ENCODE results near the gene RAB43.
"Not testable (repeated sequence)": the region's sequence is repeated elsewhere in the genome, so short reads cannot be mapped to it uniquely, and the experiment has no call there.

RAB43 gene

DNA sequence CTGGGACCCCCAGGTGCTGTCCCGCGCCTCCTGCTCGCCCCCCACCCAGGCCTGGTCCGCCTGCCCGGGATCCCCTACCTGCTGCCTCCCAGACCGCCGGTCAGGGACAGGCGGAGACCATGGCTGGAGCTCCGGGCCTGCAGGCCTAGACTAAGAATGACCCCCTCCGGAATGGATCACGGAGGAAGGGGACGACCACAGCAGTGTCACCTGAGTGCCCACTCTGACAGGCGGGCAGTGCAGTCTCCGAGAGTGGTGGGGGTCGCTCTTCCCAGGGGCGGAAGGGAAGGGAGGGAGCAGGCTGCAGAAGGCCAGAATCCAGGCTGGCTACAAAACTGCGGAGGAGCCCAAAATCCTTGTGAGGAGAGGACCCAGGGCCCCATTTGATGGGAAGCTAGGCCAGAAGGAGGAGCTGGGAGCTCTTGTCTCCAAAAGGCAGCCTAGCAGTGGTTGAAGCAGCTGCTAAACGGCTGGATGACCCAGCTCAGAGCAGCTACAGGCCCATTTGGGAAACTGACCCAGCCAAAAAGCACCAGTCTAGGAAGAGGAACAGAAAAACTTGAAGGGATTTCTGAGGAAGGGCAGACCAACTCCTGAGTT, 908 bp upstream of the RAB43 start:
- DNase-seq (ENCODE audit: low read depth, low spot score): no peak

DNA sequence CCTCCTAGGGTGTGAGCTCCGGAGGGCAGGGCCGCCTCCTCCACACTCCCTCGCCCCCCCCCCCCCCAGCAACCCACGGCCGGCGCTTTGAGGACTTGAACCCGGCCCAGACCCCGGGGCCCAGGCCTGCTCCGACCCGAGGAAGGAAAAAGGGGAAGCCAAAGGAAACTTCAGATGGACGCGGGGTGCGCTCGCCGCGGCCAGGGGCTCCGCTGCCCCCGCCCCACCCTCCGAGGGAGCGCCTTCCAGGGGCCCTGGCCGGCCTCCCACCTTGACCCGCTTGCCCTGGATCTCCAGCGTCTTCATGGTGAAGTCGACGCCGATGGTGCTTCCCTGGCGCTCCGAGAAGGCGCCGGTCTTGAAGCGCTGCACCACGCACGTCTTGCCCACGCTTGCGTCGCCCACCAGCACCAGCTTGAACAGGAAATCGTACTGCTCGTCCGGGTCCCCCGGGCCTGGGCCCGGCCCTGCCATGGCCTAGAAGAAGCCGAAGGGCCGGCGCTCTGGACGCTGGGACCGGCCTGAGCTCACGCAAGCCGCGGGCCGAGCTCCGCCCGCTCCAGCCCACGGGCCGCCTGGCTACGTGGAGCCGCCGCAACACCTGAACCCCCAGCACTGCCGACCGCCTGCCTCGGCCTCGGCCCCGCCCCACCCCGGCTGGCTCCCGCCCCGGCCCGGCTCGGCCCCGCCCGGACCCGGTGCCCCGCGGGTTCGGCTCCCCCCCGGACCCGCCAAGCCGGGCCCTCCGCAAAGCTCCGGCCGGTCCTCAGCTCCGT, 400 bp downstream of the RAB43 start:
- peak; percentile 17 for DNase-seq (ENCODE audit: low read depth, low spot score)

DNA sequence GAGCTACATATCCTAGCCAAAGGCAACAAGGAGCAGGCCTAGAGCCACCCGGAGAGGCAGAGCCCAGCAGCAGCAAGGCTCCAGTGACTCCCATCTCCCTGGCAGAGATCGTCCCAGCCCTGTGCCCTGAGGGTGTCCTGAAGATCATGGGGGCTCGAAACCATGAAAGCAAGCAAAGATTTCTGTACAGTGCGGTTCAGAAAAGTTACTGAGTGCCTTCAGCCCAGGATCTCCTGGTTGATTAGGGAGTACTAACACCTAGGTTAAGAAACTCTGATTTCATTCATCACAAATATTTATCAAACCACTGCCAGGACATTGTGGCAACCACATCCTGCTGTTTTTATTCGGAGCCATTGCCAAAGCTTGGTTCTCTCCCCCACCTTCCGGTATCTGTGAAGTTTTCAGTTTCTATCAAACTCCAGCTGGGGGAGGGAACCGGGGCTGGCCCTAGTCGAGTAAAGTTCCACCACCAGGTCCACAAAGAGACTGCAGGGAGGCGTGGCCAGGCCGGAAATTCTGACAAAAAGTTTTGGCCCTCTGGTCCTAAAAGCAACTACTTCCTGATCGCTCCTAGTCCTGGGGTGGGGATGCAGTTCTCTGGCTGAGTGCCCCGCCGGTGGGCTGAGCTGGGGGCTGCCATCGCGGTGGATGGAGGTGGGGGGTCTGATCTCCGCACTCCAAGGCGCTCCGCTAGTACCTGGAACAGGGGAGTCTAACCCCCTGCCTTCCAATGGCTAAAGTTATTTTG, 1.2 kb downstream of the RAB43 start:
- peak; percentile 89 for DNase-seq (ENCODE audit: low read depth, low spot score)

GRCh38 chr3:129119365-129120100, 2.1 kb downstream of the RAB43 start:
- no peak for DNase-seq (ENCODE audit: low read depth, low spot score)

- DNase-seq (ENCODE audit: low read depth, low spot score): no peak
These were observed 2.9 kb downstream of the RAB43 start for GRCh38 chr3:129118745-129119144.

DNA sequence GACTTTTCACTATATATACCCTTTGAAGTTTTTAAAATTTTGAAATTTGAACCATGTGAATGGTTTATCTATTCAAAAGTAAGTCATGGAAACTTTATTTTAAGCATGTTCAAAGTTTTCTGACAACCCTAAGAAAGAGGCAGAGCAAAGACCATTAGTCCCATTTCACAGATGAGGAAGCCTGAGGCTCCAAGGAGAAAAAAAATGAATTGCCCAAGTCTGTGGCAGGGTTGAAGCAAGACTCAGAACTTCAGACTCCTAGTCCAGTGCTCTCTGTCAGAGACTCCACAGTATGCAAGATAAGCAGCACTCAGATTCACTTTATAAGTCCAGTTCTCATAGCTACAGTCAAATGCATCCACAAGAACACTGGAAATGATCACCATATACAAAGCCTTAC, 4.5 kb downstream of the RAB43 start:
- DNase-seq (ENCODE audit: low read depth, low spot score): no peak

DNA sequence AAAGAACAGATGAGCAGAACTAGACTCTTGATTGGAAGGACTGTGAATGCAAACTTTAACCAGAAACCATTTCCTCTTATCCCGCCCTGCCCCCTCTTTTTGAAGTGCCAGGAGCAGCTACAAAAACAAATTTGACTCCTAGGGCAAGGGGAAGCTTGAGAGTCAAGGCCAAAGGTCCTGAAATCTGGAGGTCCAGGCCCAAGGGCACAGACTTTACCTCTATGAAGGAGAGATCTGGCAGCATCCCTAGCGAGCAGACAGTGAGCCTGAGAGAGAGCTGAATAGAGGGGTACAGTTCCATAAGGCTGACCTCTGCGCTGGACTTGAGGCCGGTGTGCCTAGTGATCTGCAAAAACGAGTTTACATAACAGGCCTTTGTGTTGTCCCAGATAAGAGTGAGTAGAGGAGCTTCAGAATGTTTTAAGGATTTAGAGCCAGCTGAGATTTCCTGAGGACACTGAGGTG, 5.1 kb downstream of the RAB43 start:
- DNase-seq (ENCODE audit: low read depth, low spot score): no peak

DNA sequence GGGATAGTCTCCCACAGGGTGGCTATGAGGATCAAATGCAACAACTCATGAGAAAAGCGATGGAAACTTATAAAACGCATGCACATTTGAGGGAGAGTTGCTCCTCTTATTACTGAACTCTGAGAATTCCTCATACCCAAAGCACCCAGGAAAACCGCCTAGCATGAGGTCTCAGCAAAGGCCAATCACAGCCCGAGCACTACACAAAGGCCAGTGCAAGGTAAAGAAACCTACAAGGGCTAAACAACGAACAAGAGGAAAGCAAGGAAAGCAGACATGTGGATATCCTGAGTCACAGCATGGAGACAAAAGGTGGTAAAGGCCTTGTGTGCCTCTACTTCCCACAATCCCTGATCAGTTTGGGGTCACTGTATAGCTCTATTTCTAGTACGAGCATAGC, 7.1 kb downstream of the RAB43 start:
- DNase-seq (ENCODE audit: low read depth, low spot score): no peak

DNA sequence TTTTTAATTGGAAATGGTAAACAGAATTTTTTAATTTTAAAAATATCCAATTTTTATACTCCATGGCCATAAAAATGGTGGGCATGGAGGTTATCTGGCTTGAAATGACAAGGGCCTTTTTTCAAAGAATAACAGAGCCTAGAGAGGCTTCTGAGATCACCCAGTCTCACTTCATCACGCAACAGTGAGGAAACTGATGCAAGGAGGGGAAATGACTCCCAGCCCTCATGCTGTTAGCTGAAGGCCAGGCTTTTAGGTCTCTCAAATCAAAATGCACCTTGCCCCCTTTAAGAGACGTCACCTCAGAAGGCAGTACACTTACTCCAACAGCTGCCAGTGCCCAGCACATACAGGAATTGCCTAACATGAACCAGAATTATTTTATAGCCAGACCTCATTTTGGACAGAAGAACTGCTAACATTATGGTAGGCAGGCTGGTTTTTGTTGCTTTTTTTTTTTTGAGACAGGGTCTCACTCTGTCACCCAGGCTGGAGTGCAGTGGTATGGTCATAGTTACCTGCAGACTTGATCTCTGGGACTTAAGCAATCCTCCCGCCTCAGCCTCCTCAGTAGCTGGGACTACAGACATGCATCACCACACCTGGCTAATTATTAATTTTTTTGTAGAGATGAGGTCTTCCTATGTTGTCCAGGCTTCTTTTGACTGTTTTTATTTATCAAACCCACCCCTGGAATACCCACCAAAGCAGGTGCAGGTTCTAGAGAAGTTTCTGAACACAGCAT, 9.1 kb downstream of the RAB43 start:
- DNase-seq (ENCODE audit: low read depth, low spot score): peak; percentile 44

DNA sequence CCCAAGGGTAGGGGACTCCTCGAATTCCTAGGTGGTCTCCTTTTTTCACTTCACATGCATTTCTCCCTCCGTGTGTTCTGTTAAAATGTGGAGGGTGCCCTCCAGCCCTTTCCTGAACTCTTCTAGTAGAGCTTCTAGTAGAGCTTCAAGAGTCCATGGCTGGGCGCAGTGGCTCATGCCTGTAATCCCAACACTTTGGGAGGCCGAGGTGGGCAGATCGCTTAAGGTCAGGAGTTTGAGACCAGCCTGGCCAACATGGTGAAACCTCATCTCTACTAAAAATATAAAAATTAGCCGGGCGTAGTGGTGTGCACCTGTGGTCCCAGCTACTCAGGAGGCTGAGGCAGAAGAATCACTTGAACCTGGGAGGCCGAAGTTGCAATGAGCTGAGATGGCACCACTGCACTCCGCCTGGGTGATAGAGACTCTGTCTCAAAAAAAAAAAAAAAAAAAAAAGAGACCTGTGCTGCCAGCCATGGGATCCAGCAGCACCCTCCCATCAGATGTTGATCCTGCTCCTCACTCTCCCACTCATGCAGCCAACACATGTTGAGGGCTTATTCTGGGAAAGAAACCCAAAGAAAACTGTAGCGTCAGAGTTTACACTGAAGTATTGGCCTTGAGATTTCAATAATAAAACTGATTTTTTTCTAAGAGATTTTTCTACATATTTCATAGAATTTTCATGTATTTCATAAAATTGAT, 10.4 kb downstream of the RAB43 start:
- DNase-seq (ENCODE audit: low read depth, low spot score): not testable (repeated sequence)

- no peak for DNase-seq (ENCODE audit: low read depth, low spot score)
These were observed 13.8 kb downstream of the RAB43 start for GRCh38 chr3:129107793-129108192.

GRCh38 chr3:129106866-129107565, 14.6 kb downstream of the RAB43 start:
- no peak for DNase-seq (ENCODE audit: low read depth, low spot score)

DNA sequence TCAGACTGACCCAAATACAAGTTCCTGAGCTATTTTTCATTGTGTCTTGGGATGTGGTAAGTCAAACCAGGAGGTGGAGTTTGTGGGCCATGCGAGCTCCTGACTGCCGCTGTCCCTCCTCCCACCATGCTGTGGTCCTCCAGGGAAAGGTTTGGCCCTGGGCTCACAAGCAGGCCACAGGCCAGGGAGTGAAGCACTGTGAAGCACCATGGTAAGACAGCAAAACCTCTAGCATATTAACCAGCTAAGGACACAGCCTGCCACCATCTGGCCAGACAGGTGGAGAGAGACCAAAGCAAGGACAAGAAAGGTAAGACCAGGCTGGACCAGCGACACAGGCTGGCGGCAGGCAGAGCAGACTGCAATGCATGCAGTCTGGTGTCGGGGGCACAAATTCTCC, 15.3 kb downstream of the RAB43 start:
- DNase-seq (ENCODE audit: low read depth, low spot score): no peak

DNA sequence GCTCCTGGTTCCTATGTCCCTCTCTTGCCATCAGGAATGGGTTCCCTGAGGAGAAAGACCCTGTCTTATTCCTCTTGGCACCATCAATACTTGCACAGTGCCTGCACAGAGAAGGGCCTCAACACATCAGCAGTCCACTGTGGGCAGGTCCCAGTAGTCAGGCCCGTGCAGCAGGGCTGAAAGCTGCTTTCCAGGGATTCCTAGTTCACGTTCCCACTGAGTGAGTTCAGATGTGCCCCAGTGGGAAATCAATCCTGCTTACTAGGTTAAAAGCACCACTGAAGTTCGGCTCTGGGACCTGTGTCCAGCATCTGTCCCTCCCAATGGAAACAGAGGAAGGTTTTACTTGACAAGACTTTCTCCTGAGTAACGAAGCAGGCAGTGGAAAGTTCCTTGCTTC, 15.7 kb downstream of the RAB43 start:
- DNase-seq (ENCODE audit: low read depth, low spot score): no peak

GRCh38 chr3:129104498-129105079, 17.0 kb downstream of the RAB43 start:
- no peak for DNase-seq (ENCODE audit: low read depth, low spot score)

GRCh38 chr3:129104051-129104450, 17.6 kb downstream of the RAB43 start:
- no peak for DNase-seq (ENCODE audit: low read depth, low spot score)

- DNase-seq (ENCODE audit: low read depth, low spot score): no peak
These were observed 18.3 kb downstream of the RAB43 start for GRCh38 chr3:129103296-129103695.

GRCh38 chr3:129101370-129102138, 20.1 kb downstream of the RAB43 start:
- no peak for DNase-seq (ENCODE audit: low read depth, low spot score)

DNA sequence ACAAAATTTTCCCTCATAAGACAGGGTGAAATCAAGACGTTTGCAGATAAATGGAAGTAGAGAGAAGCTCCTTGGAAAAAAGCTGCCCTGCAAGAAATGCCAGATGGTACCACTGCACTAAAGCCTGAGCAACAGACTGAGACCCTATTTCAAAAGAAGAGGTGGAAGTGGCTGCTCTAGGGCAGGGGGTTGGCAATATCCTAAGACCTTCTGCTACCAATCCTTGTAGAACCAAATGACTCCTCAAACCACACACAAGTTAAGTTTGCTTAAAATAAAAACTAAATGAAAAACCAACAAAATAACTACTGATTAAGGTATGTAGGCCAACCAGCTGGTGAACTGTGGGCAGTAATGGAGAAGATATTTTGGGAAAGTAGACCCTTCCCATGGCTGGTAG, 21.3 kb downstream of the RAB43 start:
- DNase-seq (ENCODE audit: low read depth, low spot score): no peak
